SK-N-MC (cell line): Measurements from ENCODE around the gene TAF11.

Experiments
- EZH2 ChIP-seq: fragments of 200-600 bp; sonication (generic); IDR thresholded peaks from one replicate; pipeline ENCODE4 v1.6.1; 2017; ENCODE audit warnings: antibody characterized with exemption
- FOXP2 ChIP-seq: optimal IDR thresholded peaks from 2 replicates; pipeline ENCODE3; 2011; ENCODE audit warnings: mild to moderate bottlenecking, moderate library complexity; ENCODE audit not compliant: insufficient read depth; ENCODE audit errors: extremely low read length, control extremely low read depth
- POLR2AphosphoS5 ChIP-seq: IDR thresholded peaks from 2 replicates; pipeline ENCODE4 v1.6.1; 2012; ENCODE audit warnings: mild to moderate bottlenecking, low read depth, low read length, borderline replicate concordance

DNA sequence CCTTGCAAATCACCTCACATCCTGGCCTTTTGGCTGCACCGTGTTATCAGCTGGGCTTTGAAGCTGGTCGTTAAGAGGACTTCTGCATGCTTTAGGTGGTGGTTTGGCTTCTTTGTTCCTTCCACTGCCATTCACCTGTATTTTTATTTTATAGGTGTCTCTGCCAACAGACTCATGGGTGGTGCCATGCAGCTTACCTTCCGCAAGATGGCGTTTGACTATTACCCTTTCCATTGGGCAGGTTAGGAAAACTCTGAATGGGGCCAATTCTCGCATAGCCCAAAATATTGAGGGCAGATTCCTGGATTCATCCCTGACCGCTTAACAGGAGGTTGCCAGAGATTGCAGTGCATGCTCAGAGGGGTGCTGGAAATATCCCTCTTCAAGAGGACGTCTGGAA, 32.4 kb downstream of the TAF11 start:
- TF ChIP-seq POLR2AphosphoS5, result no peak
- TF ChIP-seq EZH2, result no peak
- TF ChIP-seq FOXP2, result no peak
